Tibial nerve (tissue), 4 donors: Measurements from ENCODE around the gene MINDY3. TPM values are rescaled to one million over a fixed set of nuclear protein-coding genes. Genes with fewer than 3 reads are reported as not detected.

Experiments used
- DNase-seq, 2 donors: peaks; one replicate each; pipeline ENCODE4 v3.0.0-alpha.2; 2019; ENCODE audit warnings: low spot score in 2 of 2
- H3K27ac ChIP-seq, 4 donors: fragments of 200-600 bp; sonication (generic) in 3 of 4; one replicate each; pipeline ENCODE4 v1.5.1; 2017 to 2019; ENCODE audit warnings: mild to moderate bottlenecking in 1 of 4
- H3K27me3 ChIP-seq, 2 donors: fragments of 200-600 bp; sonication (generic) in 1 of 2; one replicate each; pipeline versions ENCODE4 v1.5.1 to v1.6.0; 2017 to 2019
- H3K36me3 ChIP-seq, 3 donors: fragments of 200-600 bp; sonication (generic); one replicate each; pipeline ENCODE4 v1.5.1; 2018 to 2019
- H3K4me1 ChIP-seq, 4 donors: fragments of 200-600 bp; sonication (generic) in 3 of 4; one replicate each; pipeline ENCODE4 v1.5.1; 2017 to 2019
- H3K4me3 ChIP-seq, 4 donors: fragments of 200-600 bp; sonication (generic) in 3 of 4; one replicate each; pipeline ENCODE4 v1.5.1; 2017 to 2019; ENCODE audit warnings: mild to moderate bottlenecking in 1 of 4, moderate library complexity in 1 of 4
- H3K9me3 ChIP-seq, 4 donors: fragments of 200-600 bp; sonication (generic) in 3 of 4; one replicate each; pipeline ENCODE4 v1.5.1; 2017 to 2019
- CTCF ChIP-seq, 5 experiments: fragments of 200-600 bp in 3 of 5; fragments of 450-650 bp in 2 of 5; sonication (generic) in 3 of 5; IDR thresholded peaks; one replicate each; pipeline ENCODE4 v1.5.1; 2016 to 2019; ENCODE audit warnings: antibody characterized with exemption in 5 of 5, mild to moderate bottlenecking in 3 of 5, moderate library complexity in 2 of 5
- EP300 ChIP-seq, 2 donors: sonication (generic); formaldehyde crosslinking; IDR thresholded peaks; one replicate each; pipeline ENCODE4 v1.6.1; 2017; ENCODE audit warnings: antibody characterized with exemption in 2 of 2, mild to moderate bottlenecking in 1 of 2
- POLR2A ChIP-seq, 2 donors: fragments of 450-650 bp; IDR thresholded peaks; one replicate each; pipeline ENCODE4 v1.6.1; 2017; ENCODE audit warnings: antibody characterized with exemption in 2 of 2, mild to moderate bottlenecking in 2 of 2, moderate library complexity in 2 of 2
- WGBS, 2 donors: methylation state at CpG; one replicate each; pipeline ENCODE4 v1.1.5; 2018; 5-methylcytosine and 5-hydroxymethylcytosine counted together
- total RNA-seq, 4 donors: library from RNA; depleted of rRNA; stranded (reverse); fragments of >200 nt; gene quantifications; one replicate each; pipeline ENCODE4 v1.1.0, GENCODE V29; 2016

Gene MINDY3
- total RNA-seq, 4 donors from 2014 or later: 25.3 to 33.2 (median 28.2) TPM

- Histone ChIP-seq H3K4me3 (no peak overlapping the region), H3K36me3 (peaks cover 0 to 25% (median 5%) of the 10 kb centered on the region in 3 donors), H3K9me3 (no peaks in the 10 kb centered on the region), H3K27ac (no peak overlapping the region), H3K4me1 (peaks cover 0 to 5% (median 0%) of the 10 kb centered on the region in 4 donors), H3K27me3 (no peaks in the 10 kb centered on the region)
- no peak for DNase-seq
- TF ChIP-seq EP300 (IDR thresholded peaks at IDR 0.05): no peak
- no peak for TF ChIP-seq CTCF (IDR thresholded peaks at IDR 0.05)
- no peak for TF ChIP-seq POLR2A (IDR thresholded peaks at IDR 0.05)
- WGBS, 2 donors: 51 to 58% methylated on average over 3 of the region's 3 CpGs
Measured at GRCh38 chr10:15821046-15821683, 39.1 kb downstream of the MINDY3 start.

- Histone ChIP-seq H3K4me3 (no peak overlapping the region), H3K27me3 (no peaks in the 10 kb centered on the region), H3K4me1 (peaks cover 0 to 5% (median 0%) of the 10 kb centered on the region in 4 donors), H3K36me3 (peaks cover 0 to 39% (median 0%) of the 10 kb centered on the region in 3 donors), H3K9me3 (no peaks in the 10 kb centered on the region), H3K27ac (peak overlapping the region in 1 of 4 donors; percentile 21)
- TF ChIP-seq CTCF (IDR thresholded peaks at IDR 0.05): no peak
- no peak for TF ChIP-seq EP300 (IDR thresholded peaks at IDR 0.05)
- no peak for TF ChIP-seq POLR2A (IDR thresholded peaks at IDR 0.05)
- no peak for DNase-seq
- WGBS, 2 donors: 34 to 40% methylated on average over 3 of the region's 3 CpGs
Measured at GRCh38 chr10:15817409-15818046, 42.8 kb downstream of the MINDY3 start.

GRCh38 chr10:15815242-15815885 lies 44.9 kb downstream of the MINDY3 start:
- peaks cover 0 to 5% (median 0%) of the 10 kb centered on the region in 4 donors for H3K4me1 ChIP-seq
- TF ChIP-seq EP300 (IDR thresholded peaks at IDR 0.05) (no peak), CTCF (IDR thresholded peaks at IDR 0.05) (no peak), POLR2A (IDR thresholded peaks at IDR 0.05) (no peak)
- DNase-seq: no peak
- no peaks in the 10 kb centered on the region for H3K27me3 ChIP-seq
- 67 to 70% methylated on average over 6 of the region's 6 CpGs for WGBS, 2 donors
- no peak overlapping the region for H3K4me3 ChIP-seq
- no peak overlapping the region for H3K27ac ChIP-seq
- H3K9me3 ChIP-seq: no peaks in the 10 kb centered on the region
- H3K36me3 ChIP-seq: peaks cover 0 to 30% (median 0%) of the 10 kb centered on the region in 3 donors

GRCh38 chr10:15814565-15814964 lies 45.7 kb downstream of the MINDY3 start:
- H3K4me1 ChIP-seq: peaks cover 0 to 5% (median 0%) of the 10 kb centered on the region in 4 donors
- TF ChIP-seq POLR2A (IDR thresholded peaks at IDR 0.05) (no peak), CTCF (IDR thresholded peaks at IDR 0.05) (no peak), EP300 (IDR thresholded peaks at IDR 0.05) (no peak)
- H3K9me3 ChIP-seq: no peaks in the 10 kb centered on the region
- H3K4me3 ChIP-seq: no peak overlapping the region
- 85 to 90% methylated on average over 6 of the region's 6 CpGs for WGBS, 2 donors
- DNase-seq: no peak
- H3K27ac ChIP-seq: no peak overlapping the region
- peaks cover 0 to 22% (median 0%) of the 10 kb centered on the region in 3 donors for H3K36me3 ChIP-seq
- H3K27me3 ChIP-seq: no peaks in the 10 kb centered on the region

DNA sequence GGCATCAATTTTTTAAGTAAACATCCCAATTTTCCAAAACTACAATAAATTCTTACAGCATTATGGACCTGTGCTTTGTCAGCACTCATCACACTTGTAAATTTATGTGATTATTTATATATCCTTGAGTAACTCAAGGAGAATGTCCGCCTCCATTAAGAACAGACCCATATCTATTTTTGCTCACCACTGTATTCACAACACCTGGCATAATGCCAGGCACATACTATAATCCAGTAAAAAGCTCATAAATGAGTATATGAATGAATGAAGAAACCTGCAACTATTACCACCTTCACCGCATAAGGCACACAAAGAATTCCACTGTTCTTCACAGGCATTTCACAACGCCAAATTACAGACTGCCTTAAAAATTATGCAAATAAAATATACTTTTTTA lies 46.9 kb downstream of the MINDY3 start:
- peaks cover 0 to 12% (median 2%) of the 10 kb centered on the region in 4 donors for H3K4me1 ChIP-seq
- no peak for DNase-seq
- TF ChIP-seq CTCF (IDR thresholded peaks at IDR 0.05): no peak
- no peak for TF ChIP-seq EP300 (IDR thresholded peaks at IDR 0.05)
- TF ChIP-seq POLR2A (IDR thresholded peaks at IDR 0.05): no peak
- H3K9me3 ChIP-seq: no peaks in the 10 kb centered on the region
- H3K27me3 ChIP-seq: no peaks in the 10 kb centered on the region
- peaks cover 0 to 14% (median 0%) of the 10 kb centered on the region in 3 donors for H3K36me3 ChIP-seq
- H3K27ac ChIP-seq: no peak overlapping the region
- no peak overlapping the region for H3K4me3 ChIP-seq
- 64 to 81% methylated on average over 3 of the region's 3 CpGs for WGBS, 2 donors
